ENCODE results near the gene CNTNAP4.

GRCh38 chr16:76243620-76244019 is 33.6 kb upstream of the CNTNAP4 start:
- TF ChIP-seq MAX (IDR thresholded peaks at IDR 0.05), result no peak
- no peak for TF ChIP-seq POLR2A (IDR thresholded peaks at IDR 0.05; ENCODE audit: low read length)
- no peak for TF ChIP-seq CTCF (IDR thresholded peaks at IDR 0.05)
- TF ChIP-seq SMC3 (IDR thresholded peaks at IDR 0.05), result no peak
- TF ChIP-seq, protein P1, sequence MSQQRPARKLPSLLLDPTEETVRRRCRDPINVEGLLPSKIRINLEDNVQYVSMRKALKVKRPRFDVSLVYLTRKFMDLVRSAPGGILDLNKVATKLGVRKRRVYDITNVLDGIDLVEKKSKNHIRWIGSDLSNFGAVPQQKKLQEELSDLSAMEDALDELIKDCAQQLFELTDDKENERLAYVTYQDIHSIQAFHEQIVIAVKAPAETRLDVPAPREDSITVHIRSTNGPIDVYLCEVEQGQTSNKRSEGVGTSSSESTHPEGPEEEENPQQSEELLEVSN (IDR thresholded peaks at IDR 0.05; ENCODE audit: borderline replicate concordance, low read depth), result no peak
- no peak for TF ChIP-seq TP53 (CRISPR knock-in tag; IDR thresholded peaks at IDR 0.05)

Data from A549 (cell line).